ENCODE results near the gene CABCOCO1.

Gene CABCOCO1

DNA sequence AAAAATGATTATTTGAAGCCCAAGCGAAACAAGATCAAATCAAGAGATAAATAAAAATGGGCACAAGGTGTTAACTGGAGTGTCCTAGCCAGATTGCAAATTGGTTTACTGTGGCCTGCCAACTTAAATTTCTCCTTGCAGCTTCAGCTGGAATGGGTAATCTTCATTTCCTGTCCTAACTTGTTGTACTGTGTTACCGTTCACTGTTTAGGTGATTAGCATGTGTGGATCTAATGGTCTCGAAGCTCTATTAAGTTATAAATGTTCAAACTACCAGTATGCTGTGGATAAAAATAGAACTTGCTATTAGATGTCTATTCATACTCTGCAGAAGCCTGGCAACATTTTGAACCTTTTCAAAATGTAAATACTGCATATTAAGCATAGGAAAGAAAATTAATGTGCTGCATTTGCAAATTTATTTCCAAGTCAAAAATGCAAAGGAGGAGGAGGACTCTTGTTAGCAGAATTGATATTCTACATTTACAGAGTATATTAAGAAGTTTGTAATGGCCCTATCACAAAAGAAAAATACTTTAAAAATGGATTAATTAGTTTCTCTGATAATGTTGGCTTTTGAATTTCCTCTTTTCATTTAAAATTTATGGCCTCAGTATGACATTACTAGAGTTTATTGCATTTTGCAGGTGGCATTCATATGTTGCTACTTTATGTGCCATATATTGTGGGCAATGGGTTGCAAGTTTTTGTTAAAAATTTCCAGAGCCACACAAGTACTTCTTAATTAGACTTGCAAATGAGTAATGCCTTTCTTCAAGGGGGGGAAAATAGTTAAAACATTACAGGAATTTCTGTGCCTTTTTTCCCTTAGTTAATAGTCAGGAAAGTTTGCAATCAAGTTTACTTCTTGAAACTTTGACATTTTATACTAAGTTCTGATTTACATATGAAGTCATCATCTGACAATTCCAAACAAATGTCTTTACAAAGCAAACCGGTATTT lies 92.1 kb downstream of the CABCOCO1 start:
- FAIRE-seq: peak; percentile 49
- no peak for DNase-seq (ENCODE audit: low spot score)

DNA sequence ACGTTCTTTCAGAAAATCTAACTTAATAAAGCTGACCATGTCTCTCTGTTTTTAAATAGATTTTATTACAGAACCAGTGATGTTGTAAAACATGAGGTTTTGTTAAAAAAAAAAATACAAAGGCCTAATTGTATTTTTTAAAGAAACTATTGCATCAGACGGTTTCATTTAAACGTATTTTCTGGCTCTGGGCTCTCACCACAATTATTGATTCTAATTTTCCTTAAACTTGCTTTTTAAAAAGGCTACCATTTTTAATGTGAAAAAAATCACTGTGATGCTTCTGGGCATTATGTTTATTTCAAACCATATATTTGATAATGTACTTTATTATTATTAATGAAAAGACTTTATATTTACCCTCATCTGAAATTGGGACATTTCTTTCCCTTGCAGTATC lies 94.3 kb downstream of the CABCOCO1 start:
- no peak for DNase-seq (ENCODE audit: low spot score)
- no peak for FAIRE-seq

DNA sequence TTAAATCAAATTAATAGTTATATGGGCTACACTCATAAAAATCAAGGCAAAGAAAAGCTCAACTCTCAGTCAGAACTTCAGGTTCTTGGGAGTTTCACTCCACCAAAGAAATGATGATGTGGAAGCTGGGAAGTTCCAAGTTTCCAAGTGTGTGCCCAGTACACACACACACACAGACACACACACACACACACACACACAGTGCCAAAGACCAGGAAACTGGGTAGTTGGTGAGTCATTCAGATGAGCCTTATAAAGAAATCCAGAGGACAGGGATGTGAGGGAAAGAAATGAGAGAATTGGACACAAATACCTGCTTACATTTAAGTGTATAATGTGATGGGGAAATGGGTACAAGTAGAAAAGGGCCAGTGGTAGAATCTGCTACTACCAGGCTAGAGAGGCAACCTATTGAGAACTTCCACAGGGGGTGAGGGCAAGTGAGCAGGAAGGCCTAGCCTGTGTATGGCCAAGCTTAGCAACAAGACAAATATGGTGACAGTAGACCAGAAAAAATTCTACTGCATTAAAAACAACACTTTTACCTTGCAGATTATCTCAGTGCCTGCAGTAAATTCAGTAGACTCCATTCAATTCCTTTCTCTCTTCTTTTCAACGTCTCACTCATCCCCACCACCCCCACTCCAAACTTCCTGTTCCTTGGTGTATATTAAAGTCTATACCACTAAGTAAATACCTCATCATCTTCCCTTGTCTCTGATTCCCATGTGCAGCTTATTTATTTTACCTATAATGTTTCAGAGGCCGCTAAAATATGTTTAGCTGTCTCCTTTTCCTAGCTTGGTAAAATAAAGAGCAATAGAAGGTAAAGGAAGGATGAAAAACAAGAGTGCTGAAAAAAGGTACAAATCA lies 95.0 kb downstream of the CABCOCO1 start:
- DNase-seq (ENCODE audit: low spot score): peak; percentile 75
- peak; percentile 79 for FAIRE-seq

DNA sequence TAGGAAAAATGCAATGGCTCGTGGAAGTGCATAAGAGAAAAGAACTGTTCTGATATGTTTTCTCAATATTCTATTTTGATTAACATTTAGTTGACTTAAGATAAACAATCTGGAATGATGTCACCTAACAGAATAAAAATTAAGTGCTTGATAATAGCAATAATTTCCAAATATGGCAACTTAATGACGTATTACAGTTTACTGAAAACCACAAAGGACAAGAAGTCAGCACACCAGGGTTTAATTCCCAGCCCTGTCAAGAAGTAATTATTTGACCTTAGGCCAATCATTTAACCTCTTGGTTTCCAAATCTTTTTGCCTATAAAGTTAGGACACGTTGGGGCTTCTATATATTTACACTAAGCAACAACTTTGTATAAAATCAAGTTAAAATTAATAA lies 95.7 kb downstream of the CABCOCO1 start:
- FAIRE-seq (peak; percentile 60), DNase-seq (ENCODE audit: low spot score) (no peak)

DNA sequence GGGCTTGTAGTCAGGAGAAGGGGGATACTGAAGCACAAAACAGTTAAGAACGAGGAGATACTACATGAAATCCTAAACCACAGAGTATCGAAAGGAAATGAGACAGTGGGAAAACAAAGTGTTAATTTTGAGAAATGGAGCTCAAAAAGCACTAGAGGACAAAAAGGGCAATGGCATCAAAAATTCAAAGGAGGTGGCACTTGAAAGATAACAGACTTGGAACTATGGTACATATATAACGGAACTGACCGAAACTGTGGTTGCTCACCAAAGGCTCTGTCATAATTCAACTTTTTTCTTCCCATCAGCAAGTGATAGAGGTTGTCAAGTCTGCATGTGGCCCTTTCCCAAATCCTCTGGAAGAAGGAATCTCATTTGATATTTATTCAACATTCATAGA lies 97.0 kb downstream of the CABCOCO1 start:
- DNase-seq (ENCODE audit: low spot score) (no peak), FAIRE-seq (no peak)

DNA sequence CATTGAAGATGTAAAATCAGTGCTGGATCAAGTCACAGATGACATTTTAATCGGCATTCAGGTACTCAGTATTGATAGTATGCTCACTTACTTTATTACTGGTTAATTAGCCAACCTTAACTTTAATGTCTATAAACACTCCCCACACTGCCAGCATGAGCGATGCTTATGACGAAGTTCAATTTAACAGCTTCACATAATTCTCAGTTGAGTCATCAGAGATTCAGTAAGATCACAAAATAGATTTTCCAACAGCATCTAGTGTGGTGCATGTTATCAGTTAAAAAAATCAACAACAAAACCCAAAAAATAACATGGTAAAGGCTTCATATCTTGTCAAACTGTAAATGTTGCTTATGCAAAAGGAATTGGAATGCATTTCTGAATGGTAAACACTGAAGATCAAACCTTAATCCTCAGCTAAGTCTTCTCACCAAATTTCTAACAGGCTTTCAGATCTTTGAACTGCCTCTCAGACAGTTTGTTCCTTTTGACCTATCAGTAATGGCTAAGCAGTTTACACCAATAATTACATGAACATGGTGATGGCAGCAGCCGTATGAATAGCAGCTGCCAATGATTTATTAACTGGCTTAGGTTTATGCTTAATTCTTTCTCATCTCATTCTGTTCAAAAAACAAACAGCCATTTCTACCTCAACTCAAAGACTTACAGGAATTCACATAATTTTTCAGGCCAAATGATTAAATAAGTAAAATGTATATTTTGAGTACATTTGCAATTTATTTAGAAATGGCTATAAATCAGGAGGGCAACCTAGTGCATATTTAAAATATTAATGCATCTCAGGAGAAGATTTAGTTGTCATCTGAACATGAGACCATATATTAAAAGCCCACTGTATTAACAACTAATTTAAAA lies 98.5 kb downstream of the CABCOCO1 start:
- DNase-seq (ENCODE audit: low spot score): peak; percentile 59
- FAIRE-seq: peak; percentile 90

DNA sequence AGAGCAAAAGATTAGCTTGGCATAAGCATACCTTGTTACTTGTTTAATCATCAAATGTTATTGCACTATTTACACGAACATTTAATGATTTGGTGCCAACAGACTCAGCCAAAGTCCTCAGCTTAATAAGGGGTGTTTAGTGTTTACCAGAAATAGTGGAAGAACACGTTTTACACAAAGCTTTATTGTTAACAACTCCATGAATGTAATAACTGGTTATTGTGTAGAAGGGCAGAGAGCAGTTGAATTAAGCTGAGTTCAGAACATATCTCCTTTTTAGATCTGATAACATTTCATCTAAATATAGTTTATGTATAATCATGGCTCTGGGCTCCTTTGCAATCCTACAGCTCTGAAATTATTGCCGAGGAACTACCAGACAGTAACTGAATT lies 99.1 kb downstream of the CABCOCO1 start:
- DNase-seq (ENCODE audit: low spot score) (no peak), FAIRE-seq (no peak)

DNA sequence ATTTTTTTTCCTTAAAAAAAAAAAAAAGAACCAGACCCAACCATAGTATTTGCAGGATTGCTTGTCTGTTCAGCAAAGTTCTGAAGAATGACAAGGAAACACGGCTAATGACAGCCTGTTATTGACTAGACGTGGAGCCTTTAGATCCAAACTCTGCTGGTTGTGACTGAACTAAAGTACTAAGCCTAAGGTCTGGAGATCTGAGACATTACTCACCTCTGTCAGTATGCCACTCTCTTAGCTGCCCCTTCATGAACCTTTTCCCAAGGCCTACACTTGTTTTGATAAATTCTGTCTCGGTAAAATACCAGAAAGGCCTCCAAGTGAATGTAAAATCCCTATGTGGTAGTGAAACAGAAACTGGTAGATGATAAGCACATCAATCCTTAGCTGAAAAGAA lies 101.0 kb downstream of the CABCOCO1 start:
- DNase-seq (ENCODE audit: low spot score) (no peak), FAIRE-seq (no peak)

DNA sequence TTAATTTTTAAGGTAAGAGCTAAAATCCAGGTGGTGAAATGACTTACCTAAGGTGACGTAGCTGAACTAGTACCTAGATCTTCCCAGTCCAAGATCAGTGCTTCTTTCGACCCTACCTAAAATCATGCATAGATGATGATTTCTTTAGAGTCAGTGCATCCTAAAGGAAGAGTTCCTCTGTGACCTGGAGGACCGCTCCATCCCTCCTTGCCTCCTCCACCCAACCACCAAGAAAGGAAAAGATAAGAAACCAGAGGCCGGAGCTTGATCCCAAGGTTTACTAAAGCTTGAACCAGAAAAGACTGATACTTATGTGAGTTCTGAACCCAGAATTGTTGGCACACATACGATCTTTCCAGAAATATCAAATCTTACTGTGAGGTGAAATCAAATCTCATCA lies 101.8 kb downstream of the CABCOCO1 start:
- FAIRE-seq: no peak

DNA sequence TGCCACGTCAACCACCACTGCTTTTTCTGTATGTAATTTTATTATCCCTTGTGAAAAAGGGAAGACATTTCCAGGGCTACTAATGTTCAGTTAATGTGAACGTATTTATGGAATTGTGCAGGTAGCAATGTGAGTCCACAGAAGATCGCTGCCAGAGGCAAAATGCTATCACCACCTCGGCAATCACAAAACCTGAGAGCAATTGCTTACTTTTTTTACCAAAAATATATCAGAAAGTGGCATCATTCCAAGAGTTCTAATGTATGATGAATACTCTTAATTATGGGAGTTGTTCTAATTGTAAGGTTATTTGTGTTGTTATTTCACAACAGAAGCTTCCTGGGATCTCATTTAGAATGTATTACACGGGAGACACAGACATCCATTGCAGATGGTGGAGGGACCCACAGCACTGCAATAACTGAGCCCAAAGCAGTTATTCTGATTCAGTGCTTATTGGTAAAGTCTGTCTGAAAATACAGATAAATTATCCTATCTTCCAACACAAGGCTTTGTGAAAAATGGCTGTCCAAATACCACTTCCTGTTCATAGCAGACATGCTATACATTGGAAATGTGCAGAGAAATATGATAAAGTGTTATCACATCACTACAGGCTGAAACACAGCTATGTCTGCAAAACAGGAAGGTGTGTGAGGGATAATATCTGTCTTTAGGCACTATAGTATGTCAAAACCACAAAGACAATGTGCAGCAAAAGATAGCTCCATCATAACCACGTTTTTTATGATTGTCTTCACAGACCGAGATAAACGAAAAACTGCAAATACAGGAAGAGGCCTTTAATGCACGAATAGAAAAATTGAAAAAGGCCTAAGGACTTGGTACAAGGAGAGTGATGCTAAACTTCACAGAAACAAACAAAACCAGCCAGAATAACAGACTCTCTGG lies 102.7 kb downstream of the CABCOCO1 start:
- FAIRE-seq (no peak), DNase-seq (ENCODE audit: low spot score) (no peak)

More for the DNA sequence above, 101.8 kb downstream of the CABCOCO1 start:
- DNase-seq (ENCODE audit: low spot score): no peak

DNA sequence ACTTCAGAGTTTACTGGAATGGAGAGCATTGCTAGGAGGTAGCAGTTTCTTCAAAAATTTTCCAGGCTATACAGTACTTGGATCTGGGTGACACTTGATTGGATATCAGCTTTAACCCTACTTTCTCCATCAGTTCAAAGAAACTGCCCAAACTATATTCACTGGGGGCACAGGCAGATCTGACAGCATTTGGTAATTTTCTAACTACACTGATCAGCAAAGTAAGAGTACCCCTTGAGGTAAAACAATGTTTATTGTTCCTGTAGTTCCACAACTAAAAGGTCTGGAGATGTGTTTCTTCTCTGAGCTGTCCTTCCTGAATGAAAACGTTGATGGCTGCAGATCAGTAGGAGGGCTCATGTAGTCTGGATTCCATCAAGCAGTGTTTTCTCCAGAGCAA lies 104.2 kb downstream of the CABCOCO1 start:
- FAIRE-seq (no peak), DNase-seq (ENCODE audit: low spot score) (no peak)

DNA sequence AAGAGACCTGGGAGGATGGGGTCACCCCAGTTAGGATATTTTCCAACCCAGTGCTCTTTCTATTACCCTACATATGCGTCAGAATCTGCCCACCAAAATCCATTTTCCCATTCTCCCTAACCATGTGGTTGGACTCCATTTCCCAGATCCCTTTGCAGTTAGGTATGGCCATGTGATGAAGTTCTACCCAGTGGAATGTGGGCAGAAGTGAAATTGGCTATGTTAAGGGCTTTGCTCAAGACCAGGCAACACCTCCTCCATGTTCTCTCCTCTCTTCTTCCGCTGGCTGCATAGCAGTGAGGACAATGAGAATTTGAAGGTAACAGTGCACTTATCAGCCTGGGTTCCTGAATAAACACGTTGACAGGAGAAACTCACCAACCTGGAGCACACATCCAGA lies 111.3 kb downstream of the CABCOCO1 start:
- FAIRE-seq: no peak
- DNase-seq (ENCODE audit: low spot score): no peak

DNA sequence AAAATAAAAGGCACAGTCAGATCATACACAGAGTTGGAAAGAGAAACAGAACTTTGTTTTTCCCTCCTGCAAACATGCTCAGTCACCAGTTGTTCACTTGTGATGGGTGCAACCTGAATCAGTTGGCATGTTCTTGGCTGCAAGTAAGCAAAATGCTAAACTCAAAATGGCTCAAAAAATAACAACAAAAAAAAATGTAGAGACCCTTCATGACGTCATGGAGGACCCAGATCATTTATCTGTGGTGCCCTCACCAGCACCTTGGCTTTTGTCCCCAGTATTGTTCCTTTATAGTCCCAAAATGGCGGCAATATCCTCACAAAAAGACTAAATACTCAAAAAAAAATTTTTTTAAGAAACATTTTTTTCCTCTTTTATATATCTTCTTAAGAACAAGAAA lies 112.4 kb downstream of the CABCOCO1 start:
- FAIRE-seq (no peak), DNase-seq (ENCODE audit: low spot score) (no peak)

DNA sequence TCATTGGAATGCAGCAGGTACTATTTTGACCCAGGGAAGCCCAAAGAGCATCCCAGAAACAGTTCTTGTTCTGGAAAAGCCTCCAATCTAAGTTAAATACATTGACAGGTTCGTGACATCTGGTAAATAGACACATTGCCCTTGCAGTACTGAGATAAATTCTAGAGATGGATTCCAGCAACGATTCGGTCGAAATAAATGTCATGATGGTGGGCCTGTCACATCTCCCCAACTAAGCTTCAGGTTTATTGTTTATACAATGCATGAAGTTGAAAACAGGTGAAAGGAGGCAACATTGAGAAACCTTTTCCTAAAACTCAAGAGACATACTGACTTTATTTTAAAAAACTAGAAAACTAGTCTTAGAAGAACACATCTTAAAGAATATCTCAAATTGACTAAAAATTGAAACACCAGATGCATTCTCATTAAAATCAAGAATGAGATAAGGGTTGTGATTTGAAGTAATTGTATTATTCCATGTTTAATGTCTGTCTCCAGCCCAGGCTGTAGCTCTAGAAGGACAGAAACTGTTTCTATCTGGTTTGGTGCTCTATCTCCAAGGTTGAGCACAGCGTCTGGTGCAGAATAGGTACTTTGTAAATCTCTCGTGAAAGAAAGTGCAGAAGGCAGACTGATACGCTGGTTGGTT lies 114.0 kb downstream of the CABCOCO1 start:
- DNase-seq (ENCODE audit: low spot score) (no peak), FAIRE-seq (no peak)

DNA sequence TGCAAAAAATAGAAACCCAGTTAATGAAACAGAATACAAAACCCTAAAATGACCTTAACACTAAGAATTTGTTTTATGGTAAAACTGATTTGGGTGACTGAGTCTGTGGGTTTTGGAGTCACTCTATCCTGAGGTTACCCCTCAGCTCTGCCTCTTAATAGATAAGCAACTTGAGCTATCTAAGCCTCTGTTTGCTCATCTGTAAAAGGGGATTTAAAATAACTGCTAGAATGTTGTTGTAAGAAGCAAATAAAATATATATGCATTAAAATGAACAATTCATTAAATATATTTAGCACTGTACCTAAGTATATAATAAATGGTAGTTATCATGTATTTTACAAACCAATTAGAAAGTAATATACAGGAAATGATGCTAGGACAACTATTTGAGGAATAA lies 115.4 kb downstream of the CABCOCO1 start:
- DNase-seq (ENCODE audit: low spot score) (no peak), FAIRE-seq (peak; percentile 84)

DNA sequence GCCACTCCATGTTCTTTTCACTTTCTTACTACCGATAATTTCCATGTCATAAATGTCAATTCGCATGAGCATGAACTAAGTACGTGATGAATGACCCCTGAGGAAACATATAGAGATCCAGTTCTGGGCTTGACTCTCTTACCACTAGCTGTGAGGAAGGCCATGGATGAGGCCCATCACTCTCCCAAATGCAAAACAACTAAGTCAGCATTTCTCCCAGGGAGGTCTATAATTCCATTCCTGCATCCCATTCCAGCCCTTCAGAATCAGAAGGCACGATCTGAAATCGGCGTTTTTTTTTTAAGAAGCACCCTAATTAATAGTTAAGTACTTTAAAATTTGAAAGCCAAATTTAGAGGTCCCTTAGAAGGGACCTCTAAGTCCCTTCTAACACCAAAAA lies 116.5 kb downstream of the CABCOCO1 start:
- DNase-seq (ENCODE audit: low spot score) (no peak), FAIRE-seq (no peak)

DNA sequence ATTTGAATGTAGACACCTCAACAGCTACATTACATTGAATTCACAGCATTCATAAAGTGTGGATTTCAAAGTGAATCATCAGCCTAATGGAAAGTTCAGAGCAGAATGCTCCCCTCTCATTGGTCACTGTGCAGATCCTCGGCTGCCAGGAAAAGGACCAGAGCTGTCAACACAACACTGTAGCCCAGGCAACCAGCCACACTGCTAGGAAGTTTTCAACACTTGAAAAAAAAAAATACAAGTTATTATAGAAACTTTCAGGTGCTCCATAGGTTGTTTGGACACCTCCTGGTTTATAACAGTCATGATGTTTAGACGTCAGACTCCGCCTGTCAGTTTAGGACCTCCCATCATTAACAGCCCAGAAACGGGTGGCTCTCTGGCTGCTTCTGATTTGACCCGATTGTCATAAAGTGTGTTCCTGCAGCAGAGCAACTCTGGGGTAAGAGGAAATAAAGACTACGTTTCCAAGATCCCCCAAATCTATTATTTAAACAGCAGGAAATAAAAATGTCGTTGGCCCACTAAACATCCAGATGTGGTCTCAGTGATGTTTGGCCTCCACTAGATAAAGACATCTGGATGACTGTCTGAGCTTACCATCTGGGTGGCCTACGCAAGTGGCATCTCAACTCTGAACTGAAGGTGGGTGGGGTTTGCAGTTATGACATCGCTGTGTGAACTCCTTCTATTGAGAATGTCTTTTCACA lies 117.4 kb downstream of the CABCOCO1 start:
- DNase-seq (ENCODE audit: low spot score) (peak; percentile 83), FAIRE-seq (peak; percentile 90)

DNA sequence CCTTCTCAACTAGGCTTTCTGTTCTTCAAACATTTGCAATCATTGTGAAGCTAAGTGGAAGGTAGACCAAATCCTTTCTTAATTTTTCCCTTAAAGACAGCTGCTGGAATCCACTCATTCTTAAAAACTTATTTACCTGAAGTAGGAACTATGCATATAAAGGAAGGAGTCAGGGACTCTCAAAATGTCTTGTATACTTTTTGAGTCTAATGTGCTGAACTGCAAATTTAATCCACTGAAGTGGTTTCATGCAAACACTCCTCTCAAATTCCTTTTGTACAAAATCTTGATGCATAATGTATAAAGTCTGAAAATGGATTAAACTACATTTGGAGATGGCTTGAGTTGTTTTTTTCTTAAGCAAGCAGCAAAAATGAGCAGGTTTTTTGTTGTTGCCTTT lies 118.0 kb downstream of the CABCOCO1 start:
- no peak for DNase-seq (ENCODE audit: low spot score)
- FAIRE-seq: no peak

DNA sequence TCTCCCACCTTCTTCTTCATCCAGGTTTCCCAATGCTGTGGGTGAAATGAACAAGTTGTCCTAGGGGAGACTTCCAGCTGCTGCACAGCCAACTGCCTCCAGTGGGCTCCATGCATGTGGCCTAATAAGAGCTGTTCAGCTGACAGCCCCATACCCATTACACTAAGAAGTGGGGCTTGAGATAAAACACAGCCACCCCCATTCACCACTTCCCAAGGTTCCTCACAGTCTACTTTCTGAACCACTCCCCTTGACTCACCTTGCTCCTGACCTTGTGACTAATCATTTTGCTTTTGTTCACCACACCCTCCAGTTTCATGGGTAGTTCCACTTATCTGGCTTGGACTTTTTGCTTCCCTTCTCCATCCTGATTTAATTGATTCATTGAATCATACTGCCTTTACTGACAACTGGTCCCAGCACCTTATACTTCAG lies 119.3 kb downstream of the CABCOCO1 start:
- DNase-seq (ENCODE audit: low spot score) (peak; percentile 45), FAIRE-seq (no peak)
